Breast epithelium (tissue), 3 donors: ENCODE data around the gene KRT86.

Source experiments
- POLR2A ChIP-seq: fragments of 450-650 bp; IDR thresholded peaks from one replicate; pipeline ENCODE4 v1.6.1; 2016; ENCODE audit warnings: antibody characterized with exemption, mild to moderate bottlenecking, moderate library complexity
- TF ChIP-seq, protein P1 (sequence below), 3 donors: fragments of 450-650 bp; IDR thresholded peaks; one replicate each; pipeline ENCODE4 v1.5.1; 2016 to 2017; ENCODE audit warnings: antibody characterized with exemption in 3 of 3, mild to moderate bottlenecking in 3 of 3, moderate library complexity in 3 of 3

DNA sequence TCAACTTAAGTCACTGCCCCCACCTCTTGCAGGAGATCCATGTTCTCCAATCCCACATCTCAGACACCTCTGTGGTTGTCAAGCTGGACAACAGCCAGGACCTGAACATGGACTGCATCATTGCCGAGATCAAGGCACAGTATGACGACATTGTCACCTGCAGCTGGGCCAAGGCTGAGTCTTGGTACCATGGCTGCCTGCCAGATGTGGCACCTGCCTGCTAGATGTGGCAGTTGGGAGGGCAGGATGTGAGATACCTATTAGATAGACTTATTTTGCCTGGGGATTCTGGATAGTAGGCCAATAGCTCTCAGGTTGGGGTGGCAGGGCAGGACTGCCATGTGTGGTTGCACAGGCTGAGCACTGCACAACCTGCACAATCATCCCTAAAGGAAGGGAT is 7.9 kb upstream of the KRT86 start:
- TF ChIP-seq POLR2A = no peak
- TF ChIP-seq, protein P1, sequence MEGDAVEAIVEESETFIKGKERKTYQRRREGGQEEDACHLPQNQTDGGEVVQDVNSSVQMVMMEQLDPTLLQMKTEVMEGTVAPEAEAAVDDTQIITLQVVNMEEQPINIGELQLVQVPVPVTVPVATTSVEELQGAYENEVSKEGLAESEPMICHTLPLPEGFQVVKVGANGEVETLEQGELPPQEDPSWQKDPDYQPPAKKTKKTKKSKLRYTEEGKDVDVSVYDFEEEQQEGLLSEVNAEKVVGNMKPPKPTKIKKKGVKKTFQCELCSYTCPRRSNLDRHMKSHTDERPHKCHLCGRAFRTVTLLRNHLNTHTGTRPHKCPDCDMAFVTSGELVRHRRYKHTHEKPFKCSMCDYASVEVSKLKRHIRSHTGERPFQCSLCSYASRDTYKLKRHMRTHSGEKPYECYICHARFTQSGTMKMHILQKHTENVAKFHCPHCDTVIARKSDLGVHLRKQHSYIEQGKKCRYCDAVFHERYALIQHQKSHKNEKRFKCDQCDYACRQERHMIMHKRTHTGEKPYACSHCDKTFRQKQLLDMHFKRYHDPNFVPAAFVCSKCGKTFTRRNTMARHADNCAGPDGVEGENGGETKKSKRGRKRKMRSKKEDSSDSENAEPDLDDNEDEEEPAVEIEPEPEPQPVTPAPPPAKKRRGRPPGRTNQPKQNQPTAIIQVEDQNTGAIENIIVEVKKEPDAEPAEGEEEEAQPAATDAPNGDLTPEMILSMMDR (IDR thresholded peaks at IDR 0.05) = no peak
